OCI-LY3 (cell line): ENCODE results near the gene TNFRSF21.

Experiments
- EZH2phosphoT487 ChIP-seq: fragments of 200-600 bp; shearing (Covaris generic); IDR thresholded peaks from 2 replicates; pipeline ENCODE4 v1.6.1; 2018; ENCODE audit warnings: antibody characterized with exemption, mixed run types, low read depth
- TF ChIP-seq, protein P1 (sequence below): fragments of 200-600, 300-600 bp; sonication (generic); IDR thresholded peaks from 2 replicates; pipeline ENCODE4 v1.5.1; 2014; ENCODE audit warnings: antibody characterized with exemption, low read length, low read depth

DNA sequence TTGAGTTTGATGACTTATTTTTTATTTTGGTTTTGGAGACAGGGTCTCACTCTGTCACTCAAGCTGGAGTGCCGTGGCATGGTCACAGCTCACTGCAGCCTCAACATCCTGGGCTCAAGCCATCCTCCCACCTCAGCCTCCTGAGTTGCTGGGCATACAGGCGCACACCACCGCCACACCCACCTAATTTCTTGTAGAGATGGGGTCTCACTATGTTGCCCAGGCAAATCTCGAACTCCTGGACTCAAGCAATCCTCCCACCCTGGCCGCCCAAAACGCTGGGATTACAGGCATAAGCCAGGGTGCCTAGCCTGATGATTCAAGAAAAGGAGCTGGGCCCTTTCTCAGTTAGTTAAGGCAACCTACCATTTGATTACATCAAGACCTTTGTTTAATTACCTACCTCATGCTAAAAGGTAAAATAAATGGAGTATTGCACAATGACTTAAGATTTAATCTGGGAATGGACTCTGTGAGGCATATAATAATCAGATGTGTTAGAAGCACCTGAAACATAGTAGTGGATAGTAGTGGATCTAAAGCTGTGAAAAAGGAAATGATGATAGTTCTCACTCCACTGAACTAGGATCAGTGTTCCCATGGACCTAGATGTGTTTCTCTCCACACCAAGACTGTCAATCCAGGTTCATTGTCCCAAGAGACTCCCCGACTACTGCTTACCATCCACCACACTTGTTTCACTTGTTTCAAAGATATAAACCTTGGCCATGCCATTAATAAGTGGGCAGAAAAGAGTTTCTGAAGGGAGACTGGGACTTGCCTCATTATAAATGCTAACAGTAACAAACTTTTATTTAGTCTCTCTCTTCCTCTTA lies 2.1 kb downstream of the TNFRSF21 start:
- TF ChIP-seq, protein P1, sequence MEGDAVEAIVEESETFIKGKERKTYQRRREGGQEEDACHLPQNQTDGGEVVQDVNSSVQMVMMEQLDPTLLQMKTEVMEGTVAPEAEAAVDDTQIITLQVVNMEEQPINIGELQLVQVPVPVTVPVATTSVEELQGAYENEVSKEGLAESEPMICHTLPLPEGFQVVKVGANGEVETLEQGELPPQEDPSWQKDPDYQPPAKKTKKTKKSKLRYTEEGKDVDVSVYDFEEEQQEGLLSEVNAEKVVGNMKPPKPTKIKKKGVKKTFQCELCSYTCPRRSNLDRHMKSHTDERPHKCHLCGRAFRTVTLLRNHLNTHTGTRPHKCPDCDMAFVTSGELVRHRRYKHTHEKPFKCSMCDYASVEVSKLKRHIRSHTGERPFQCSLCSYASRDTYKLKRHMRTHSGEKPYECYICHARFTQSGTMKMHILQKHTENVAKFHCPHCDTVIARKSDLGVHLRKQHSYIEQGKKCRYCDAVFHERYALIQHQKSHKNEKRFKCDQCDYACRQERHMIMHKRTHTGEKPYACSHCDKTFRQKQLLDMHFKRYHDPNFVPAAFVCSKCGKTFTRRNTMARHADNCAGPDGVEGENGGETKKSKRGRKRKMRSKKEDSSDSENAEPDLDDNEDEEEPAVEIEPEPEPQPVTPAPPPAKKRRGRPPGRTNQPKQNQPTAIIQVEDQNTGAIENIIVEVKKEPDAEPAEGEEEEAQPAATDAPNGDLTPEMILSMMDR = no peak
- TF ChIP-seq EZH2phosphoT487 = no peak
